Parathyroid adenoma (tissue), 2 donors: ENCODE results near the gene ARHGAP6.

ENCODE experiments used
- H2AFZ ChIP-seq: fragments of 300-600 bp; sonication (generic); one replicate; pipeline ENCODE4 v1.7.0; 2017; ENCODE audit warnings: antibody characterized with exemption, mild to moderate bottlenecking
- H3K27ac ChIP-seq: fragments of 300-600 bp; sonication (generic); one replicate; pipeline ENCODE4 v1.7.0; 2017
- H3K27me3 ChIP-seq: fragments of 300-600 bp; sonication (generic); one replicate; pipeline ENCODE4 v1.7.0; 2017; ENCODE audit warnings: low read length; ENCODE audit not compliant: control insufficient read depth, insufficient read depth
- H3K36me3 ChIP-seq: fragments of 300-600 bp; sonication (generic); one replicate; pipeline ENCODE4 v1.7.0; 2017; ENCODE audit warnings: low read length; ENCODE audit not compliant: control insufficient read depth, insufficient read depth
- H3K4me1 ChIP-seq: fragments of 300-600 bp; sonication (generic); one replicate; pipeline ENCODE4 v1.7.0; 2017; ENCODE audit warnings: control low read depth
- H3K4me2 ChIP-seq: fragments of 300-600 bp; sonication (generic); one replicate; pipeline ENCODE4 v1.7.0; 2017; ENCODE audit warnings: low read length
- H3K4me3 ChIP-seq: fragments of 300-600 bp; sonication (generic); one replicate; pipeline ENCODE4 v1.7.0; 2017; ENCODE audit warnings: low read depth, low read length
- H3K79me2 ChIP-seq: fragments of 300-600 bp; sonication (generic); one replicate; pipeline ENCODE4 v1.7.0; 2017; ENCODE audit warnings: control low read depth
- H3K9ac ChIP-seq: fragments of 300-600 bp; sonication (generic); one replicate; pipeline ENCODE4 v1.7.0; 2017; ENCODE audit warnings: mild to moderate bottlenecking
- H3K9me3 ChIP-seq: fragments of 300-600 bp; sonication (generic); one replicate; pipeline ENCODE4 v1.7.0; 2017; ENCODE audit warnings: low read length; ENCODE audit not compliant: control insufficient read depth
- CTCF ChIP-seq: fragments of 300-600 bp; sonication (generic); IDR thresholded peaks from one replicate; pipeline ENCODE4 v1.7.0; 2017; ENCODE audit warnings: antibody characterized with exemption, mild to moderate bottlenecking
- donor health status: primary hyperparathyroidism.

ARHGAP6 gene

GRCh38 chrX:11197671-11198070 lies 468.0 kb downstream of the ARHGAP6 start:
- TF ChIP-seq CTCF = no peak
- Histone ChIP-seq H3K9me3 (no peaks in the 10 kb centered on the region), H3K4me1 (no peaks in the 10 kb centered on the region), H3K27ac (no peak overlapping the region), H3K79me2 (no peaks in the 10 kb centered on the region), H3K4me3 (no peak overlapping the region), H2AFZ (no peak overlapping the region), H3K27me3 (no peaks in the 10 kb centered on the region), H3K36me3 (no peaks in the 10 kb centered on the region), H3K4me2 (no peak overlapping the region), H3K9ac (no peak overlapping the region)

GRCh38 chrX:11196476-11196875 lies 469.2 kb downstream of the ARHGAP6 start:
- Histone ChIP-seq H3K4me2 (no peak overlapping the region), H3K9ac (no peak overlapping the region), H2AFZ (no peak overlapping the region), H3K4me1 (no peaks in the 10 kb centered on the region), H3K79me2 (no peaks in the 10 kb centered on the region), H3K27me3 (no peaks in the 10 kb centered on the region), H3K9me3 (no peaks in the 10 kb centered on the region), H3K36me3 (no peaks in the 10 kb centered on the region), H3K27ac (no peak overlapping the region), H3K4me3 (no peak overlapping the region)
- TF ChIP-seq CTCF = no peak

GRCh38 chrX:11193035-11193469 lies 472.7 kb downstream of the ARHGAP6 start:
- TF ChIP-seq CTCF = no peak
- Histone ChIP-seq H3K79me2 (no peaks in the 10 kb centered on the region), H3K36me3 (no peaks in the 10 kb centered on the region), H3K27ac (no peak overlapping the region), H3K4me1 (no peaks in the 10 kb centered on the region), H3K4me3 (no peak overlapping the region), H2AFZ (no peak overlapping the region), H3K27me3 (no peaks in the 10 kb centered on the region), H3K9me3 (no peaks in the 10 kb centered on the region), H3K9ac (no peak overlapping the region), H3K4me2 (no peak overlapping the region)

- no peaks in the 10 kb centered on the region for H3K4me1 ChIP-seq
Observed at GRCh38 chrX:11190745-11191510, 474.8 kb downstream of the ARHGAP6 start.

More at GRCh38 chrX:11190745-11191510, 474.8 kb downstream of the ARHGAP6 start:
- H3K27me3 ChIP-seq = no peaks in the 10 kb centered on the region
- no peaks in the 10 kb centered on the region for H3K79me2 ChIP-seq
- TF ChIP-seq CTCF = no peak
- H2AFZ ChIP-seq = no peak overlapping the region
- H3K9me3 ChIP-seq = no peaks in the 10 kb centered on the region
- H3K4me2 ChIP-seq = no peak overlapping the region
- no peak overlapping the region for H3K27ac ChIP-seq
- H3K4me3 ChIP-seq = no peak overlapping the region
- no peak overlapping the region for H3K9ac ChIP-seq
- no peaks in the 10 kb centered on the region for H3K36me3 ChIP-seq
